DND-41 (cell line): ENCODE measurements around the gene FOXRED2.

Experiments used
- ATAC-seq: fragments of 200-7000 bp; cut with Tn5 transposase; 3 replicates; pipeline ENCODE4 v1.9.1; 2021; ENCODE audit warnings: low read depth; ENCODE audit not compliant: insufficient read depth
- DNase-seq: peaks from one replicate; pipeline ENCODE4 v3.0.0-alpha.2; 2020
- H2AFZ ChIP-seq: 2 replicates; pipeline ENCODE4 v1.6.0; 2012; ENCODE audit warnings: low read depth, low read length
- H3K27ac ChIP-seq: 2 replicates; pipeline ENCODE4 v1.5.1; 2012; ENCODE audit warnings: low read length, inconsistent platforms
- H3K27me3 ChIP-seq: fragments of 200-600 bp; sonication (generic); 2 replicates; pipeline ENCODE4 v1.6.0; 2012; ENCODE audit warnings: low read length, mild to moderate bottlenecking, inconsistent platforms; ENCODE audit not compliant: insufficient read depth, poor library complexity
- H3K36me3 ChIP-seq: 2 replicates; pipeline ENCODE4 v1.5.1; 2012; ENCODE audit warnings: low read length, inconsistent platforms; ENCODE audit not compliant: insufficient read depth
- H3K4me1 ChIP-seq: 2 replicates; pipeline ENCODE4 v1.5.1; 2012; ENCODE audit warnings: mild to moderate bottlenecking, low read length; ENCODE audit not compliant: insufficient read depth
- H3K4me2 ChIP-seq: 2 replicates; pipeline ENCODE4 v1.6.0; 2012; ENCODE audit warnings: mild to moderate bottlenecking, moderate library complexity, low read length, inconsistent platforms; ENCODE audit not compliant: insufficient read depth
- H3K4me3 ChIP-seq, 2 experiments: fragments of 200-600 bp in 1 of 2; shearing (Covaris generic) in 1 of 2; 2 replicates each; pipeline ENCODE4 v1.5.1; 2012 to 2016; ENCODE audit warnings: inconsistent platforms in 2 of 2, low read length in 2 of 2, mild to moderate bottlenecking in 2 of 2, low read depth in 1 of 2, moderate library complexity in 1 of 2
- H3K79me2 ChIP-seq: 2 replicates; pipeline ENCODE4 v1.6.0; 2012; ENCODE audit warnings: low read length, inconsistent platforms; ENCODE audit not compliant: insufficient read depth
- H3K9ac ChIP-seq: 2 replicates; pipeline ENCODE4 v1.6.0; 2012; ENCODE audit warnings: low read depth, mild to moderate bottlenecking, inconsistent platforms, low read length, moderate library complexity
- H3K9me3 ChIP-seq: 2 replicates; pipeline ENCODE4 v1.5.1; 2012; ENCODE audit warnings: low read length, moderate library complexity, mild to moderate bottlenecking, inconsistent platforms; ENCODE audit not compliant: insufficient read depth, severe bottlenecking
- H4K20me1 ChIP-seq: 2 replicates; pipeline ENCODE4 v1.6.0; 2012; ENCODE audit warnings: low read length; ENCODE audit not compliant: insufficient read depth
- CTCF ChIP-seq: IDR thresholded peaks from 2 replicates; pipeline ENCODE4 v1.5.1; 2012; ENCODE audit warnings: borderline replicate concordance, low read length, moderate library complexity, mild to moderate bottlenecking; ENCODE audit not compliant: poor library complexity, severe bottlenecking; ENCODE audit errors: extremely low read depth
- EZH2 ChIP-seq: IDR thresholded peaks from 3 replicates; pipeline ENCODE4 v1.6.1; 2012; ENCODE audit warnings: borderline replicate concordance, low read depth, mild to moderate bottlenecking, moderate library complexity, low read length, inconsistent platforms; ENCODE audit not compliant: severe bottlenecking

Gene FOXRED2

GRCh38 chr22:36472689-36473088 lies 34.2 kb downstream of the FOXRED2 start:
- Histone ChIP-seq H3K27me3 (no peaks in the 10 kb centered on the region), H3K4me3 (no peak overlapping the region), H3K79me2 (no peaks in the 10 kb centered on the region), H3K27ac (no peak overlapping the region), H3K9me3 (no peaks in the 10 kb centered on the region), H3K4me2 (no peak overlapping the region), H4K20me1 (no peaks in the 10 kb centered on the region), H3K36me3 (peaks cover 70% of the 10 kb centered on the region), H2AFZ (no peak overlapping the region), H3K4me1 (peaks cover 12% of the 10 kb centered on the region), H3K9ac (no peak overlapping the region)
- no peak for TF ChIP-seq EZH2
- no peak for TF ChIP-seq CTCF
- ATAC-seq (no peak), DNase-seq (no peak)

- no peak overlapping the region for H3K4me2 ChIP-seq
Observed at GRCh38 chr22:36471341-36471821, 35.5 kb downstream of the FOXRED2 start.

GRCh38 chr22:36470994-36471331 lies 35.9 kb downstream of the FOXRED2 start:
- Histone ChIP-seq H3K4me2 (no peak overlapping the region), H3K36me3 (peaks cover 71% of the 10 kb centered on the region), H3K79me2 (no peaks in the 10 kb centered on the region), H3K9ac (no peak overlapping the region), H3K4me1 (peaks cover 17% of the 10 kb centered on the region), H4K20me1 (no peaks in the 10 kb centered on the region), H2AFZ (no peak overlapping the region), H3K9me3 (no peaks in the 10 kb centered on the region), H3K27ac (no peak overlapping the region), H3K27me3 (no peaks in the 10 kb centered on the region), H3K4me3 (no peak overlapping the region)
- DNase-seq: no peak
- no peak for ATAC-seq
- TF ChIP-seq CTCF (peak; percentile 14), EZH2 (no peak)

More at GRCh38 chr22:36471341-36471821, 35.5 kb downstream of the FOXRED2 start:
- Histone ChIP-seq H3K36me3 (peaks cover 70% of the 10 kb centered on the region), H3K9me3 (no peaks in the 10 kb centered on the region), H3K79me2 (no peaks in the 10 kb centered on the region), H3K9ac (no peak overlapping the region), H2AFZ (no peak overlapping the region), H4K20me1 (no peaks in the 10 kb centered on the region), H3K4me1 (peaks cover 17% of the 10 kb centered on the region), H3K27ac (no peak overlapping the region), H3K4me3 (no peak overlapping the region), H3K27me3 (no peaks in the 10 kb centered on the region)
- DNase-seq (no peak), ATAC-seq (no peak)
- TF ChIP-seq EZH2 (no peak), CTCF (no peak)
